GM12878 (cell line): Measurements from ENCODE around the gene CCL19. TPM values are rescaled to one million over a fixed set of nuclear protein-coding genes. Genes with fewer than 3 reads are reported as not detected.
"Not testable (repeated sequence)": the region's sequence is repeated elsewhere in the genome, so short reads cannot be mapped to it uniquely, and the experiment has no call there.

ENCODE experiments used
- ATAC-seq: fragments of 200-7000 bp; cut with Tn5 transposase; 3 replicates; pipeline ENCODE4 v1.9.1; 2020; ENCODE audit warnings: mild to moderate bottlenecking, moderate library complexity
- BruUV-seq: library from RNA; stranded (reverse); fragments of 400-500 nt; replicated peaks from 2 replicates; lab custom pipeline; 2021; lab: Mats Ljungman, UMichigan
- CTCF ChIA-PET: fragments of 300-600 bp; sonication (Branson Sonifier 250); formaldehyde crosslinking; extraction: SDS; loops from one replicate; lab custom pipeline; 2021; ENCODE audit warnings: inconsistent platforms; lab: Yijun Ruan, JAX
- POLR2A ChIA-PET: fragments of 350-600 bp; formaldehyde crosslinking; extraction: SDS; loops from one replicate; lab custom pipeline; 2021; ENCODE audit warnings: inconsistent platforms; lab: Charles Lee
- RAD21 ChIA-PET: fragments of 300-600 bp; sonication (Branson Sonifier 250); formaldehyde crosslinking; loops from one replicate; lab custom pipeline; 2023; ENCODE audit warnings: antibody characterized with exemption; ENCODE audit not compliant: unreplicated experiment; lab: Charles Lee
- SMC1A ChIA-PET: fragments of 300-600 bp; sonication (Branson Sonifier 250); formaldehyde crosslinking; loops from one replicate; lab custom pipeline; 2023; ENCODE audit not compliant: unreplicated experiment, uncharacterized antibody; lab: Charles Lee
- DNase-seq: peaks from one replicate; pipeline ENCODE4 v3.0.0-alpha.2; 2011; ENCODE audit warnings: low read depth, low spot score
- FAIRE-seq: peaks from 3 replicates; lab custom pipeline; 2011; peaks lifted over from hg19 to GRCh38; lab: Jason Lieb, UNC
- H2AFZ ChIP-seq: 2 replicates; pipeline ENCODE4 v1.6.0; 2011; ENCODE audit warnings: low read depth, low read length, control low read depth; ENCODE audit not compliant: control insufficient read depth
- H3K27ac ChIP-seq: 2 replicates; pipeline ENCODE4 v1.5.1; 2011; ENCODE audit warnings: control low read depth; ENCODE audit not compliant: control insufficient read depth, insufficient read depth
- H3K27me3 ChIP-seq, 2 experiments: replicated peaks in 1 of 2; 2 replicates each; pipeline versions ENCODE4 v1.6.0 to v1.6.1; 2011; ENCODE audit warnings: low read length in 1 of 2; ENCODE audit not compliant: control insufficient read depth in 2 of 2, insufficient read depth in 2 of 2
- H3K36me3 ChIP-seq, 2 experiments: 2 replicates each; pipeline ENCODE4 v1.5.1; 2011; ENCODE audit warnings: low read length in 1 of 2; ENCODE audit not compliant: control insufficient read depth in 2 of 2, insufficient read depth in 2 of 2
- H3K4me1 ChIP-seq: 2 replicates; pipeline ENCODE4 v1.6.1; 2011; ENCODE audit warnings: mild to moderate bottlenecking, low read length, moderate library complexity, mixed read lengths; ENCODE audit not compliant: control insufficient read depth, insufficient read depth
- H3K4me2 ChIP-seq: 2 replicates; pipeline ENCODE4 v1.6.0; 2011; ENCODE audit warnings: control low read depth; ENCODE audit not compliant: control insufficient read depth, insufficient read depth
- H3K4me3 ChIP-seq: fragments of 200-600 bp; sonication (generic); 2 replicates; pipeline ENCODE4 v1.5.1; 2016
- H3K79me2 ChIP-seq: 2 replicates; pipeline ENCODE4 v1.6.0; 2011; ENCODE audit warnings: low read length; ENCODE audit not compliant: control insufficient read depth, insufficient read depth
- H3K9ac ChIP-seq: 2 replicates; pipeline ENCODE4 v1.8.0; 2011; ENCODE audit warnings: low read length, control low read depth, mixed read lengths; ENCODE audit not compliant: control insufficient read depth, insufficient read depth
- H3K9me3 ChIP-seq: replicated peaks from 3 replicates; pipeline ENCODE4 v1.5.1; 2011; ENCODE audit warnings: mild to moderate bottlenecking, low read length; ENCODE audit not compliant: control insufficient read depth, insufficient read depth
- H4K20me1 ChIP-seq: 2 replicates; pipeline ENCODE4 v1.6.0; 2011; ENCODE audit not compliant: control insufficient read depth, insufficient read depth
- BCL11A ChIP-seq: IDR thresholded peaks from 2 replicates; pipeline ENCODE4 v1.6.1; 2011; ENCODE audit warnings: low read depth, low read length
- JUNB ChIP-seq: IDR thresholded peaks from 2 replicates; pipeline ENCODE4 v1.6.1; 2016; ENCODE audit warnings: antibody characterized with exemption, mild to moderate bottlenecking
- RELA ChIP-seq: fragments of 450-650 bp; IDR thresholded peaks from 2 replicates; pipeline ENCODE4 v1.8.0; 2014; ENCODE audit warnings: borderline replicate concordance; ENCODE audit not compliant: partially characterized antibody
- ZBED1 ChIP-seq: IDR thresholded peaks from 2 replicates; pipeline ENCODE4 v1.6.1; 2016; ENCODE audit warnings: borderline replicate concordance
- ZNF384 ChIP-seq: IDR thresholded peaks from 2 replicates; pipeline ENCODE4 v1.6.1; 2012; ENCODE audit warnings: low read depth, mild to moderate bottlenecking, low read length, improper control_type of control experiment, borderline replicate concordance
- WGBS: methylation state at CpG from one replicate; pipeline ENCODE4 v1.1.6; 2016; ENCODE audit warnings: low lambda C conversion rate; ENCODE audit not compliant: insufficient replicate concordance, insufficient coverage; ENCODE audit errors: missing lambda C conversion rate; 5-methylcytosine and 5-hydroxymethylcytosine counted together
- in situ Hi-C: fragments of 300-500 bp; cut with MboI; formaldehyde crosslinking; loops from 9 replicates; pipeline ENCODE4 v1.14.3; 2018; ENCODE audit warnings: mixed read lengths
- intact Hi-C: fragments of 100-400 bp; cut with micrococcal nuclease; formaldehyde crosslinking; loops from one replicate; pipeline ENCODE4 v1.14.2; 2022; ENCODE audit not compliant: unreplicated experiment
- polyA plus RNA-seq, 11 experiments: library from polyadenylated mRNA; depleted of rRNA in 4 of 11; unstranded in 6 of 11; stranded (reverse) in 5 of 11; fragments of >200 nt; fragmentation: Nextera tagmentation in 4 of 11; fragmentation: Illumina TruSeq in 1 of 11; extraction: Ambion mirVana in 4 of 11; extraction: Trizol in 1 of 11; gene quantifications; 1 replicate in 1 of 11; 2 replicates in 10 of 11; pipeline versions ENCODE4 v1.2.1 to v1.2.3, GENCODE V29; 2011 to 2016; ENCODE audit warnings: inconsistent platforms in 2 of 11, missing spikeins in 2 of 11, low read depth in 1 of 11
- total RNA-seq, 4 experiments: library from RNA; depleted of rRNA in 3 of 4; stranded (reverse); fragments of >200 nt in 3 of 4; fragmentation: Illumina TruSeq in 1 of 4; extraction: Trizol in 1 of 4; gene quantifications; 2 replicates each; pipeline versions ENCODE4 v1.2.1 to v1.2.3, GENCODE V29; 2013 to 2021

Gene CCL19
- total and polyA plus RNA-seq, 10 of the 15 experiments (the other 5 are each of a cell fraction or from before 2014, with no cell fraction given), result 0.42 to 0.69 TPM; not detected in 8

GRCh38 chr9:34723141-34723540, 32.1 kb upstream of the CCL19 start (continued):
- no peak for TF ChIP-seq RELA
- TF ChIP-seq ZBED1, result no peak
- TF ChIP-seq JUNB, result no peak
- TF ChIP-seq, all 136 proteins: peak for 0

- H3K36me3 ChIP-seq, H3K27me3 ChIP-seq, H3K9ac ChIP-seq, ATAC-seq, POLR2A ChIA-PET, H2AFZ ChIP-seq, intact Hi-C loops, FAIRE-seq, SMC1A ChIA-PET, H3K9me3 ChIP-seq, in situ Hi-C loops, RAD21 ChIA-PET, DNase-seq, H3K27ac ChIP-seq, BruUV-seq, CTCF ChIA-PET, H3K4me2 ChIP-seq, H3K79me2 ChIP-seq, H3K4me1 ChIP-seq, H4K20me1 ChIP-seq, H3K4me3 ChIP-seq: not testable (repeated sequence)
Measured at GRCh38 chr9:34719769-34720025, 28.6 kb upstream of the CCL19 start.

- DNase-seq (no peak), ATAC-seq (no peak), FAIRE-seq (no peak)
- Histone ChIP-seq H3K9me3 (no peaks in the 10 kb centered on the region), H4K20me1 (no peaks in the 10 kb centered on the region), H3K27ac (no peak overlapping the region), H3K4me2 (no peak overlapping the region), H3K27me3 (no peaks in the 10 kb centered on the region; a peak in 1 of 4 replicates), H3K79me2 (no peaks in the 10 kb centered on the region), H3K36me3 (no peaks in the 10 kb centered on the region), H2AFZ (no peak overlapping the region), H3K4me1 (no peaks in the 10 kb centered on the region), H3K4me3 (no peak overlapping the region), H3K9ac (no peak overlapping the region)
- WGBS, result 39% methylated on average over 8 of the region's 8 CpGs
- ChIA-PET SMC1A (no interaction called here), CTCF (no interaction called here), RAD21 (no interaction called here), POLR2A (no interaction called here)
- intact Hi-C loops, result no loop called here
- in situ Hi-C loops, result no loop called here
- no TSS peak for BruUV-seq
- TF ChIP-seq ZNF384 (no peak), BCL11A (no peak)
Measured at GRCh38 chr9:34719021-34719768, 28.1 kb upstream of the CCL19 start.
